ENCODE data around the gene BTBD6.

- TF ChIP-seq CTCF (IDR thresholded peaks at IDR 0.05), result no peak
- no peak for TF ChIP-seq POLR2A (IDR thresholded peaks at IDR 0.05)
These were observed 19.7 kb downstream of the BTBD6 start for GRCh38 chr14:105267820-105268548.

Measured in esophagus squamous epithelium (tissue), 4 donors.